ENCODE measurements around the gene WFDC12.
A peak's percentile ranks its signal among the peaks of the same experiment; 100 is the strongest.
"Not testable (repeated sequence)": the region's sequence is repeated elsewhere in the genome, so short reads cannot be mapped to it uniquely, and the experiment has no call there.

The WFDC12 gene

DNA sequence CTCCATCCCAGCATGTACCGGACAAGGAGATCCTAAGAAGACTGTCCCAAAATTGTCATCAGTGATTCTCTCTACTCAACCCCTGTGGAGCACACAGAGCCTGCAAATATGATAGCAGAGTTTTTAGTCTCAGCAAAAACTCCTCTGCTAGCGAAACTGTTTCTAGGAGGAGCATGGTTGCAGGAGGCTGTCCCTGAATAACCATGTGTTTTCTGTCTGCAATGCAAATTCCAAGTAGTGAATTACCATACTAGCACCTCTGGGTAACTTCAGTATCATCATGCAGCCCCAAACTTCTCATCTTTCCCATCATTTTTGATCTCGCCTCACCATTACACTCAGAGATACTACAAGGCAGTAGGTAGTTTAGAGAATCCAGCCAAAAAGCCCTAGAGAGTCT, 24.8 kb upstream of the WFDC12 start (continued):
- TF ChIP-seq ARNTL (CRISPR knock-in tag; IDR thresholded peaks at IDR 0.05; ENCODE audit: borderline replicate concordance, low read depth) = no peak
- TF ChIP-seq, protein P1, sequence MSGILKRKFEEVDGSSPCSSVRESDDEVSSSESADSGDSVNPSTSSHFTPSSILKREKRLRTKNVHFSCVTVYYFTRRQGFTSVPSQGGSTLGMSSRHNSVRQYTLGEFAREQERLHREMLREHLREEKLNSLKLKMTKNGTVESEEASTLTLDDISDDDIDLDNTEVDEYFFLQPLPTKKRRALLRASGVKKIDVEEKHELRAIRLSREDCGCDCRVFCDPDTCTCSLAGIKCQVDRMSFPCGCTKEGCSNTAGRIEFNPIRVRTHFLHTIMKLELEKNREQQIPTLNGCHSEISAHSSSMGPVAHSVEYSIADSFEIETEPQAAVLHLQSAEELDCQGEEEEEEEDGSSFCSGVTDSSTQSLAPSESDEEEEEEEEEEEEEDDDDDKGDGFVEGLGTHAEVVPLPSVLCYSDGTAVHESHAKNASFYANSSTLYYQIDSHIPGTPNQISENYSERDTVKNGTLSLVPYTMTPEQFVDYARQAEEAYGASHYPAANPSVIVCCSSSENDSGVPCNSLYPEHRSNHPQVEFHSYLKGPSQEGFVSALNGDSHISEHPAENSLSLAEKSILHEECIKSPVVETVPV (CRISPR knock-in tag; IDR thresholded peaks at IDR 0.05) = no peak

DNA sequence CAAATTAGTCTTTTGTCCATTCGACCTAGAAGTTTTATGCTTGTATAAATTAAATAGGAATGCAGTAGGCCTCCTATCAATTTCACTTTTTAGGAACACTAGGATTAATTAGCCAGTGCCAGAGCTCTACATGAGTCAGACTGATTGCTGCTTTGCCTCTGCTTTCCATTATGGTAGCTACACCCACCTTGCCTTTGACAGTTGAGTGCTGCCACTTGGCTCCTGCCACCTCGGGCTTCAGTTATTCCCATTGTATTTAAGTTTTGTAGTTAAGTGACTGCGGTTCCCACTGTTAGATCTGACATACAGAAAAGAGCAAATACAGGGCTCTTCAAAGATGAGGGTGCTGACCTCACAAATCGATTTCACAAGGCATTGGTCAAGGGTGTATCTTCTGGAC, 16.6 kb upstream of the WFDC12 start:
- ATAC-seq = no peak

DNA sequence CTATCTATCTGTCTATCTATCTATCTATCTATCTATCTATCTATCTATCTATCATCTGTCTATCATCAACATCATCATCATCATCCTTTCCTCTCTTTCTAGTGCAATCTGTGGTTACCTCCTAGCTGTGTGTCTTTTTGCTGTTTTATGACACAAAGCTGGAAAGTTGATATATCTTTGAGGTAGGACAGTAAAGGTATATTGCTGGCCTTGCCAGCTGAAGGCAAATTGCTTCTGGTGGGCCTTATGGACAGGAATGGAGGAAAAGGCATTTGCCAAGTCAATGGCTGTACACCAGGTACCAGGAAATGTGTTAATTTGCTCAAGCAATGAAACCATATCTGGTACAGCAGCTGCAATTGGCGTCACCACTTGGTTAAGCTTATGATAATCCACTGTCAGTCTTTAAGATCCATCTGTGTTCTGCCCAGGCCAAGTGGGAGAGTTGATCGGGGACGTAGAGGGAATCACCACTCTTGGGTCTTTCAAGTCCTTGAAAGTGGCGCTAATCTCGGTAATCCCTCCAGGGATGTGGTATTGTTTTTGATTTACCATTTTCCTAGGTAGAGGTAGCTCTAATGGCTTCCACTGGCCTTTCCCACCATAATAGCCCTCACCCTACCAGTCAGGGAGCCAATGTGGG, 15.6 kb upstream of the WFDC12 start:
- ATAC-seq = not testable (repeated sequence)

More for the DNA sequence above, 16.6 kb upstream of the WFDC12 start:
- no peak for TF ChIP-seq ISL1 (CRISPR knock-in tag; IDR thresholded peaks at IDR 0.05)
- no peak for TF ChIP-seq ARNTL (CRISPR knock-in tag; IDR thresholded peaks at IDR 0.05; ENCODE audit: borderline replicate concordance, low read depth)
- TF ChIP-seq TCF4 (CRISPR knock-in tag; IDR thresholded peaks at IDR 0.05; ENCODE audit: borderline replicate concordance) = no peak
- TF ChIP-seq CSDC2 (CRISPR knock-in tag; IDR thresholded peaks at IDR 0.05) = no peak
- no peak for TF ChIP-seq ESRRG (CRISPR knock-in tag; IDR thresholded peaks at IDR 0.05)
- no peak for TF ChIP-seq GLIS3 (CRISPR knock-in tag; IDR thresholded peaks at IDR 0.05)
- TF ChIP-seq ZFP3 (CRISPR knock-in tag; IDR thresholded peaks at IDR 0.05) = no peak
- TF ChIP-seq, protein P2, sequence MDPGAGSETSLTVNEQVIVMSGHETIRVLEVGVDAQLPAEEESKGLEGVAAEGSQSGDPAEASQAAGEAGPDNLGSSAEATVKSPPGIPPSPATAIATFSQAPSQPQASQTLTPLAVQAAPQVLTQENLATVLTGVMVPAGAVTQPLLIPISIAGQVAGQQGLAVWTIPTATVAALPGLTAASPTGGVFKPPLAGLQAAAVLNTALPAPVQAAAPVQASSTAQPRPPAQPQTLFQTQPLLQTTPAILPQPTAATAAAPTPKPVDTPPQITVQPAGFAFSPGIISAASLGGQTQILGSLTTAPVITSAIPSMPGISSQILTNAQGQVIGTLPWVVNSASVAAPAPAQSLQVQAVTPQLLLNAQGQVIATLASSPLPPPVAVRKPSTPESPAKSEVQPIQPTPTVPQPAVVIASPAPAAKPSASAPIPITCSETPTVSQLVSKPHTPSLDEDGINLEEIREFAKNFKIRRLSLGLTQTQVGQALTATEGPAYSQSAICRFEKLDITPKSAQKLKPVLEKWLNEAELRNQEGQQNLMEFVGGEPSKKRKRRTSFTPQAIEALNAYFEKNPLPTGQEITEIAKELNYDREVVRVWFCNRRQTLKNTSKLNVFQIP (CRISPR knock-in tag; IDR thresholded peaks at IDR 0.05; ENCODE audit: borderline replicate concordance, low read depth) = no peak
- TF ChIP-seq SNAI2 (CRISPR knock-in tag; IDR thresholded peaks at IDR 0.05) = no peak
- TF ChIP-seq ZNF565 (CRISPR knock-in tag; conservative IDR thresholded peaks at IDR 0.05; ENCODE audit: low read depth) = no peak
- no peak for TF ChIP-seq PPARA (CRISPR knock-in tag; IDR thresholded peaks at IDR 0.05; ENCODE audit: borderline replicate concordance)
- TF ChIP-seq ZC3H10 (CRISPR knock-in tag; IDR thresholded peaks at IDR 0.05) = no peak
- TF ChIP-seq RARB (CRISPR knock-in tag; IDR thresholded peaks at IDR 0.05) = no peak
- TF ChIP-seq, protein P1 (CRISPR knock-in tag; IDR thresholded peaks at IDR 0.05) = no peak
- TF ChIP-seq, protein P3, sequence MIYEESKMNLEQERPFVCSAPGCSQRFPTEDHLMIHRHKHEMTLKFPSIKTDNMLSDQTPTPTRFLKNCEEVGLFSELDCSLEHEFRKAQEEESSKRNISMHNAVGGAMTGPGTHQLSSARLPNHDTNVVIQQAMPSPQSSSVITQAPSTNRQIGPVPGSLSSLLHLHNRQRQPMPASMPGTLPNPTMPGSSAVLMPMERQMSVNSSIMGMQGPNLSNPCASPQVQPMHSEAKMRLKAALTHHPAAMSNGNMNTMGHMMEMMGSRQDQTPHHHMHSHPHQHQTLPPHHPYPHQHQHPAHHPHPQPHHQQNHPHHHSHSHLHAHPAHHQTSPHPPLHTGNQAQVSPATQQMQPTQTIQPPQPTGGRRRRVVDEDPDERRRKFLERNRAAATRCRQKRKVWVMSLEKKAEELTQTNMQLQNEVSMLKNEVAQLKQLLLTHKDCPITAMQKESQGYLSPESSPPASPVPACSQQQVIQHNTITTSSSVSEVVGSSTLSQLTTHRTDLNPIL (CRISPR knock-in tag; IDR thresholded peaks at IDR 0.05; ENCODE audit: low read depth) = no peak
- TF ChIP-seq TOX (CRISPR knock-in tag; IDR thresholded peaks at IDR 0.05; ENCODE audit: borderline replicate concordance) = no peak
- TF ChIP-seq OSR1 (CRISPR knock-in tag; IDR thresholded peaks at IDR 0.05) = no peak
- no peak for TF ChIP-seq ZNF70 (CRISPR knock-in tag; IDR thresholded peaks at IDR 0.05)

DNA sequence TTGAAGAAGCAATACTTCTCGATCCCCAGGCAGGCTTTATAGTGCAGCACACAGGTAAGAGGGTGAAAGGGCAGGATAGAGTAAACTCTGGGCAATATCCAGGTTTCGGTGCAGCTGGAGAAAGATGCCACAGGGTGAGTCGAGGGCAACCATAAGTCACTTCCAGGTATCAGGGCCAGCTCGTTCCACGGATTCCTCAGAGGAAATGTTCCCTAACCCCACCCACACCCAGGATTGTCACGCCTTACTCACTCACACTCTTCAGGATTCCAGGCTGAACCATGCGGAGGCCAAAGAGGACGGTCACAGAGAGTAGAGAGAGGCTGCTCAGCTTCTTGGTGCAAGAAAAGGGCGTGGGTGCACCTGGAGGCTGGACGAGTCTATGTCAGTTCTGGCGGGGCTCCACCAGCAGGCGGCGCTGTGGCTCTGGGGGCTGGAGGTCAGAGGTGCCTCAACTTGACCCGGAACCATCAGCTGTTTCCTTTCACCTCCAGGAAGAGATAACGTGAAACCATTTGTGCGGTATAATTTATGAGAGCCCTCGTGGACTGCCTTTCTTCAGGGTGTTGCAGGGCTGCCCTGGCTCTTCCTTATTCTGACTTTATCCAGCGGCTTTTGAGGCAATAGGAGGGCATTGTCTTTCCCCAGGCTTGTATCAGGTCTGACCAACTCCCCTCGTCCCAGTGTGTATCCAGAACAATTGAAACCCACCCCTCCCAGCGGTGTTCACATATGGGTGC, 14.5 kb upstream of the WFDC12 start:
- no peak for TF ChIP-seq ISL1 (CRISPR knock-in tag; IDR thresholded peaks at IDR 0.05)
- no peak for TF ChIP-seq GLIS3 (CRISPR knock-in tag; IDR thresholded peaks at IDR 0.05)
- peak; percentile 53; the same call in 1 of the 3 replicates for ATAC-seq

DNA sequence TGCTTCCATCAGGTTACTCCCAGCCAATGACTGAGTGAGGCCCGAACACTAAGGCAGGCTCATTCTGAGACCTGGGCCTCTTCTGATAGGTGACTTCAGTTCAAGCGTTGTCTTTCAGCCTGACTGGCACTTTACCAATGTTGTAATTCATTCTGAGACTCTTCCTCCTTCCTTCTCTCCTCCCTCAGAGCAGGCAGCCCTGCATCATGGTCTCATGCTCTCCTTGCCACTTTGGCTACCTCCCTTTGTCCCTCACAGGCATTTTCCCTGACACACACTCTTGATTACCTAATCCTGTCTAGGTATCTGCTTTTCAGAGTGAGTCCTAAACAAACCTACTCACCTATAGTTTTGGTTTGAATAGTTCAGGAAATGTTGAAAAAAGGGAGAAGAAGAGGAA, 12.6 kb upstream of the WFDC12 start:
- ATAC-seq = no peak
- TF ChIP-seq ZC3H10 (CRISPR knock-in tag; IDR thresholded peaks at IDR 0.05) (no peak), ZNF70 (CRISPR knock-in tag; IDR thresholded peaks at IDR 0.05) (no peak), GLIS3 (CRISPR knock-in tag; IDR thresholded peaks at IDR 0.05) (no peak), OSR1 (CRISPR knock-in tag; IDR thresholded peaks at IDR 0.05) (no peak), ESRRG (CRISPR knock-in tag; IDR thresholded peaks at IDR 0.05) (no peak), ARNTL (CRISPR knock-in tag; IDR thresholded peaks at IDR 0.05; ENCODE audit: borderline replicate concordance, low read depth) (no peak), ZNF565 (CRISPR knock-in tag; conservative IDR thresholded peaks at IDR 0.05; ENCODE audit: low read depth) (no peak), TCF4 (CRISPR knock-in tag; IDR thresholded peaks at IDR 0.05; ENCODE audit: borderline replicate concordance) (no peak), BACH2 (CRISPR knock-in tag; IDR thresholded peaks at IDR 0.05; ENCODE audit: borderline replicate concordance) (no peak)
- TF ChIP-seq, protein P2 (CRISPR knock-in tag; IDR thresholded peaks at IDR 0.05; ENCODE audit: borderline replicate concordance, low read depth) = no peak
- TF ChIP-seq, protein P4, sequence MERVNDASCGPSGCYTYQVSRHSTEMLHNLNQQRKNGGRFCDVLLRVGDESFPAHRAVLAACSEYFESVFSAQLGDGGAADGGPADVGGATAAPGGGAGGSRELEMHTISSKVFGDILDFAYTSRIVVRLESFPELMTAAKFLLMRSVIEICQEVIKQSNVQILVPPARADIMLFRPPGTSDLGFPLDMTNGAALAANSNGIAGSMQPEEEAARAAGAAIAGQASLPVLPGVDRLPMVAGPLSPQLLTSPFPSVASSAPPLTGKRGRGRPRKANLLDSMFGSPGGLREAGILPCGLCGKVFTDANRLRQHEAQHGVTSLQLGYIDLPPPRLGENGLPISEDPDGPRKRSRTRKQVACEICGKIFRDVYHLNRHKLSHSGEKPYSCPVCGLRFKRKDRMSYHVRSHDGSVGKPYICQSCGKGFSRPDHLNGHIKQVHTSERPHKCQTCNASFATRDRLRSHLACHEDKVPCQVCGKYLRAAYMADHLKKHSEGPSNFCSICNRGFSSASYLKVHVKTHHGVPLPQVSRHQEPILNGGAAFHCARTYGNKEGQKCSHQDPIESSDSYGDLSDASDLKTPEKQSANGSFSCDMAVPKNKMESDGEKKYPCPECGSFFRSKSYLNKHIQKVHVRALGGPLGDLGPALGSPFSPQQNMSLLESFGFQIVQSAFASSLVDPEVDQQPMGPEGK (CRISPR knock-in tag; IDR thresholded peaks at IDR 0.05; ENCODE audit: borderline replicate concordance) = no peak
- TF ChIP-seq, protein P1 (CRISPR knock-in tag; IDR thresholded peaks at IDR 0.05) = no peak

Data from SK-N-SH treated with all-trans-retinoic acid at 6 μM for 48 hours (cell line).